Measurements from ENCODE around the gene ACP2. TPM values are rescaled to one million over a fixed set of nuclear protein-coding genes. Genes with fewer than 3 reads are reported as not detected.
A peak's percentile ranks its signal among the peaks of the same experiment; 100 is the strongest.

ACP2 gene
- polyA plus RNA-seq, 1 of the 3 experiments (the other 2 are of a cell fraction): 17.5 TPM

DNA sequence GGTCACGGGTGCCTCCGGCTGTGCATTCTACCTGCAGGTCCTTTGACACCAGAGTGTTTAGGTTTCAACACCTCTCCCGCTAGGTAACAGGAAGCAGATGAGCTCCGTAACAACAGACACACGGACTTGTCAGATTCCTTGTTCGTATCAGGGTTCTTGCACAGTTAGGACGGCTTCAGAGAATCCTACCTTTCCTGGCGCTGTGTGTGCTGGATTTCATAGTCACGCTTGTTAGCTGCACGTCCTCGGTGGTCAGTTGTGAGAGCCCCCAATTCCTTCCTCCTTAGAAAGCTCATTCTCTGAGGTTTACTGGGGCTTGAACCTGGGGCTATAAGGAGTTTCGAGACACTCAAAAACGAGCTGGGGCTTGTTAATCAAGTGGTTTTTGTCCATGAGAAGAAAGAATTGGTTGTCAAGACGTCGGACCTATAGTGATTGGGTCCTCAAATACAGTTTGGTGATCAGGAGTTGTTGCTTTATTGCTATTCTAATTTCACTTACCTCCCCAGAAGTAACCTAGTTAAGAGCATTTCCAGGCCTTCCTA, 33.2 kb downstream of the ACP2 start:
- Histone ChIP-seq H3K4me1 (ENCODE audit: control insufficient read depth in 1 of 2, insufficient read depth in 2 of 2, low read depth in 1 of 2, low read length in 1 of 2) (peaks cover 16 to 27% of the 10 kb centered on the region in 2 experiments; a peak in 2 of 4 replicates), H2AFZ (ENCODE audit: low read depth) (peak overlapping the region; percentile 50; the same call in 1 of the 2 replicates), H3K79me2 (ENCODE audit: insufficient read depth) (peaks cover 55% of the 10 kb centered on the region), H3K9me3 (no peaks in the 10 kb centered on the region), H3K36me3 (replicated peaks in 1 of 2; ENCODE audit: control insufficient read depth in 1 of 2, insufficient read depth in 2 of 2, low read length in 1 of 2) (peaks cover 9 to 16% of the 10 kb centered on the region in 2 experiments), H4K20me1 (ENCODE audit: insufficient read depth) (peaks cover 36% of the 10 kb centered on the region), H3K27me3 (ENCODE audit: insufficient read depth) (no peaks in the 10 kb centered on the region), H3F3A (replicated peaks; ENCODE audit: insufficient read depth) (peaks cover 34% of the 10 kb centered on the region), H3K27ac (ENCODE audit: low read depth in 2 of 2, low read length in 1 of 2) (peak overlapping the region; percentile 90 to 94), H3K9ac (peak overlapping the region; percentile 96), H3K4me3 (ENCODE audit: low read depth in 2 of 2, low read length in 1 of 2) (peak overlapping the region; percentile 61 to 79), H3K9me2 (no peaks in the 10 kb centered on the region), H3K4me2 (peak overlapping the region; percentile 92)
- ChIA-PET CTCF (interaction anchor here (0.8 to 4.0 kb wide), 7 partner anchors 8 to 43 kb away, joined by 4 to 28 read pairs (median 7); partner anchors contain the start of genes ACP2, ARFGAP2, NR1H3 and PACSIN3), POLR2A (interaction anchor here (1.0 to 4.2 kb wide), 6 partner anchors 19 to 193 kb away, joined by 3 to 69 read pairs (median 4); partner anchors contain the start of genes ACP2 and PACSIN3)
- TF ChIP-seq, protein P1, sequence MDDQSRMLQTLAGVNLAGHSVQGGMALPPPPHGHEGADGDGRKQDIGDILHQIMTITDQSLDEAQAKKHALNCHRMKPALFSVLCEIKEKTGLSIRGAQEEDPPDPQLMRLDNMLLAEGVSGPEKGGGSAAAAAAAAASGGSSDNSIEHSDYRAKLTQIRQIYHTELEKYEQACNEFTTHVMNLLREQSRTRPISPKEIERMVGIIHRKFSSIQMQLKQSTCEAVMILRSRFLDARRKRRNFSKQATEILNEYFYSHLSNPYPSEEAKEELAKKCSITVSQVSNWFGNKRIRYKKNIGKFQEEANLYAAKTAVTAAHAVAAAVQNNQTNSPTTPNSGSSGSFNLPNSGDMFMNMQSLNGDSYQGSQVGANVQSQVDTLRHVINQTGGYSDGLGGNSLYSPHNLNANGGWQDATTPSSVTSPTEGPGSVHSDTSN (IDR thresholded peaks at IDR 0.05): no peak
- TF ChIP-seq FOXJ3 (CRISPR knock-in tag; IDR thresholded peaks at IDR 0.05): no peak
- TF ChIP-seq, protein P2, sequence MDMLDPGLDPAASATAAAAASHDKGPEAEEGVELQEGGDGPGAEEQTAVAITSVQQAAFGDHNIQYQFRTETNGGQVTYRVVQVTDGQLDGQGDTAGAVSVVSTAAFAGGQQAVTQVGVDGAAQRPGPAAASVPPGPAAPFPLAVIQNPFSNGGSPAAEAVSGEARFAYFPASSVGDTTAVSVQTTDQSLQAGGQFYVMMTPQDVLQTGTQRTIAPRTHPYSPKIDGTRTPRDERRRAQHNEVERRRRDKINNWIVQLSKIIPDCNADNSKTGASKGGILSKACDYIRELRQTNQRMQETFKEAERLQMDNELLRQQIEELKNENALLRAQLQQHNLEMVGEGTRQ (IDR thresholded peaks at IDR 0.05; ENCODE audit: borderline replicate concordance, low read depth, low read length): no peak
- no peak for TF ChIP-seq EZH2phosphoT487 (IDR thresholded peaks at IDR 0.05; ENCODE audit: borderline replicate concordance, low read depth)
- TF ChIP-seq RAD21 (IDR thresholded peaks at IDR 0.05; ENCODE audit: low read length): no peak
- no peak for TF ChIP-seq EP300 (IDR thresholded peaks at IDR 0.05; ENCODE audit: borderline replicate concordance in 1 of 2, low read depth in 1 of 2, low read length in 1 of 2)
- no peak for TF ChIP-seq NRF1 (IDR thresholded peaks at IDR 0.05; ENCODE audit: low read depth, low read length)
- no peak for TF ChIP-seq TCF12 (IDR thresholded peaks at IDR 0.05)
- no peak for TF ChIP-seq JUND (IDR thresholded peaks at IDR 0.05)
- no peak for TF ChIP-seq SIN3A (IDR thresholded peaks at IDR 0.05; ENCODE audit: borderline replicate concordance, low read depth, low read length)
- TF ChIP-seq, protein P3, sequence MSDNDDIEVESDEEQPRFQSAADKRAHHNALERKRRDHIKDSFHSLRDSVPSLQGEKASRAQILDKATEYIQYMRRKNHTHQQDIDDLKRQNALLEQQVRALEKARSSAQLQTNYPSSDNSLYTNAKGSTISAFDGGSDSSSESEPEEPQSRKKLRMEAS (IDR thresholded peaks at IDR 0.05; ENCODE audit: low read depth): no peak
- TF ChIP-seq, protein P4, sequence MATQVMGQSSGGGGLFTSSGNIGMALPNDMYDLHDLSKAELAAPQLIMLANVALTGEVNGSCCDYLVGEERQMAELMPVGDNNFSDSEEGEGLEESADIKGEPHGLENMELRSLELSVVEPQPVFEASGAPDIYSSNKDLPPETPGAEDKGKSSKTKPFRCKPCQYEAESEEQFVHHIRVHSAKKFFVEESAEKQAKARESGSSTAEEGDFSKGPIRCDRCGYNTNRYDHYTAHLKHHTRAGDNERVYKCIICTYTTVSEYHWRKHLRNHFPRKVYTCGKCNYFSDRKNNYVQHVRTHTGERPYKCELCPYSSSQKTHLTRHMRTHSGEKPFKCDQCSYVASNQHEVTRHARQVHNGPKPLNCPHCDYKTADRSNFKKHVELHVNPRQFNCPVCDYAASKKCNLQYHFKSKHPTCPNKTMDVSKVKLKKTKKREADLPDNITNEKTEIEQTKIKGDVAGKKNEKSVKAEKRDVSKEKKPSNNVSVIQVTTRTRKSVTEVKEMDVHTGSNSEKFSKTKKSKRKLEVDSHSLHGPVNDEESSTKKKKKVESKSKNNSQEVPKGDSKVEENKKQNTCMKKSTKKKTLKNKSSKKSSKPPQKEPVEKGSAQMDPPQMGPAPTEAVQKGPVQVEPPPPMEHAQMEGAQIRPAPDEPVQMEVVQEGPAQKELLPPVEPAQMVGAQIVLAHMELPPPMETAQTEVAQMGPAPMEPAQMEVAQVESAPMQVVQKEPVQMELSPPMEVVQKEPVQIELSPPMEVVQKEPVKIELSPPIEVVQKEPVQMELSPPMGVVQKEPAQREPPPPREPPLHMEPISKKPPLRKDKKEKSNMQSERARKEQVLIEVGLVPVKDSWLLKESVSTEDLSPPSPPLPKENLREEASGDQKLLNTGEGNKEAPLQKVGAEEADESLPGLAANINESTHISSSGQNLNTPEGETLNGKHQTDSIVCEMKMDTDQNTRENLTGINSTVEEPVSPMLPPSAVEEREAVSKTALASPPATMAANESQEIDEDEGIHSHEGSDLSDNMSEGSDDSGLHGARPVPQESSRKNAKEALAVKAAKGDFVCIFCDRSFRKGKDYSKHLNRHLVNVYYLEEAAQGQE (IDR thresholded peaks at IDR 0.05; ENCODE audit: low read depth, low read length): no peak
- TF ChIP-seq, protein P5, sequence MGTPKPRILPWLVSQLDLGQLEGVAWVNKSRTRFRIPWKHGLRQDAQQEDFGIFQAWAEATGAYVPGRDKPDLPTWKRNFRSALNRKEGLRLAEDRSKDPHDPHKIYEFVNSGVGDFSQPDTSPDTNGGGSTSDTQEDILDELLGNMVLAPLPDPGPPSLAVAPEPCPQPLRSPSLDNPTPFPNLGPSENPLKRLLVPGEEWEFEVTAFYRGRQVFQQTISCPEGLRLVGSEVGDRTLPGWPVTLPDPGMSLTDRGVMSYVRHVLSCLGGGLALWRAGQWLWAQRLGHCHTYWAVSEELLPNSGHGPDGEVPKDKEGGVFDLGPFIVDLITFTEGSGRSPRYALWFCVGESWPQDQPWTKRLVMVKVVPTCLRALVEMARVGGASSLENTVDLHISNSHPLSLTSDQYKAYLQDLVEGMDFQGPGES (IDR thresholded peaks at IDR 0.05; ENCODE audit: low read depth, low read length): no peak
- no peak for DNase-seq
- WGBS (ENCODE audit: low lambda C conversion rate): 11% methylated on average over 15 of the region's 15 CpGs

Measured in SK-N-SH (cell line).